ENCODE measurements around the gene USP17L11.
A peak's percentile ranks its signal among the peaks of the same experiment; 100 is the strongest.
"Not testable (repeated sequence)": the region's sequence is repeated elsewhere in the genome, so short reads cannot be mapped to it uniquely, and the experiment has no call there.

The USP17L11 gene

GRCh38 chr4:9215105-9215504, at the start of gene USP17L11:
Gene USP17L11 (plus strand): TSS chr4:9215405. CDS start chr4:9215405, 0 bp downstream.
- DNase-seq (ENCODE audit: low read depth in 2 of 2); H3K4me3 ChIP-seq (replicated peaks in 1 of 2; ENCODE audit: low read depth in 2 of 2, low read length in 2 of 2): not testable (repeated sequence)

GRCh38 chr4:9165990-9166389, 49.2 kb upstream of the USP17L11 start:
- DNase-seq (ENCODE audit: low read depth in 2 of 2), result peak in 1 of 2 donors; percentile 14
- H3K4me3 ChIP-seq (replicated peaks in 1 of 2; ENCODE audit: low read depth in 2 of 2, low read length in 2 of 2), result not testable (repeated sequence)

GRCh38 chr4:9169791-9170459, 45.3 kb upstream of the USP17L11 start, which contains the start of gene FAM90A26:
Gene FAM90A26 (plus strand): TSS chr4:9170409. CDS start chr4:9173173, 2,764 bp downstream.
- not testable (repeated sequence) for H3K4me3 ChIP-seq (replicated peaks in 1 of 2; ENCODE audit: low read depth in 2 of 2, low read length in 2 of 2); DNase-seq (ENCODE audit: low read depth in 2 of 2)

- not testable (repeated sequence) for H3K4me3 ChIP-seq (replicated peaks in 1 of 2; ENCODE audit: low read depth in 2 of 2, low read length in 2 of 2); DNase-seq (ENCODE audit: low read depth in 2 of 2)
Observed at GRCh38 chr4:9210357-9210756, 4.8 kb upstream of the USP17L11 start, which contains the start of gene USP17L10. Gene USP17L10 (plus strand): TSS chr4:9210657. CDS start chr4:9210657, 0 bp downstream.

GRCh38 chr4:9214701-9215100, 504 bp upstream of the USP17L11 start:
- H3K4me3 ChIP-seq (replicated peaks in 1 of 2; ENCODE audit: low read depth in 2 of 2, low read length in 2 of 2); DNase-seq (ENCODE audit: low read depth in 2 of 2): not testable (repeated sequence)

GRCh38 chr4:9219852-9220251, 4.6 kb downstream of the USP17L11 start, which contains the start of gene USP17L12:
Gene USP17L12 (plus strand): TSS chr4:9220152. CDS start chr4:9220152, 0 bp downstream.
- DNase-seq (ENCODE audit: low read depth in 2 of 2); H3K4me3 ChIP-seq (replicated peaks in 1 of 2; ENCODE audit: low read depth in 2 of 2, low read length in 2 of 2): not testable (repeated sequence)

- not testable (repeated sequence) for DNase-seq (ENCODE audit: low read depth in 2 of 2); H3K4me3 ChIP-seq (replicated peaks in 1 of 2; ENCODE audit: low read depth in 2 of 2, low read length in 2 of 2)
Observed at GRCh38 chr4:9224596-9224995, 9.4 kb downstream of the USP17L11 start, which contains the start of gene USP17L13. Gene USP17L13 (plus strand): TSS chr4:9224896. CDS start chr4:9224896, 0 bp downstream.

GRCh38 chr4:9230249-9230648, 15.0 kb downstream of the USP17L11 start:
- DNase-seq (ENCODE audit: low read depth in 2 of 2); H3K4me3 ChIP-seq (replicated peaks in 1 of 2; ENCODE audit: low read depth in 2 of 2, low read length in 2 of 2): not testable (repeated sequence)

GRCh38 chr4:9234085-9234484, 18.9 kb downstream of the USP17L11 start, which contains the start of gene USP17L15:
Gene USP17L15 (plus strand): TSS chr4:9234385. CDS start chr4:9234385, 0 bp downstream.
- not testable (repeated sequence) for H3K4me3 ChIP-seq (replicated peaks in 1 of 2; ENCODE audit: low read depth in 2 of 2, low read length in 2 of 2); DNase-seq (ENCODE audit: low read depth in 2 of 2)

- DNase-seq (ENCODE audit: low read depth in 2 of 2); H3K4me3 ChIP-seq (replicated peaks in 1 of 2; ENCODE audit: low read depth in 2 of 2, low read length in 2 of 2): not testable (repeated sequence)
Observed at GRCh38 chr4:9238461-9238860, 23.3 kb downstream of the USP17L11 start.

- H3K4me3 ChIP-seq (replicated peaks in 1 of 2; ENCODE audit: low read depth in 2 of 2, low read length in 2 of 2); DNase-seq (ENCODE audit: low read depth in 2 of 2): not testable (repeated sequence)
Observed at GRCh38 chr4:9243579-9243978, 28.4 kb downstream of the USP17L11 start, which contains the start of gene USP17L17. Gene USP17L17 (plus strand): TSS chr4:9243879. CDS start chr4:9243879, 0 bp downstream.

- not testable (repeated sequence) for H3K4me3 ChIP-seq (replicated peaks in 1 of 2; ENCODE audit: low read depth in 2 of 2, low read length in 2 of 2); DNase-seq (ENCODE audit: low read depth in 2 of 2)
Observed at GRCh38 chr4:9247953-9248680, 32.9 kb downstream of the USP17L11 start, which contains the start of gene USP17L18. Gene USP17L18 (plus strand): TSS chr4:9248630. CDS start chr4:9248630, 0 bp downstream.

- not testable (repeated sequence) for H3K4me3 ChIP-seq (replicated peaks in 1 of 2; ENCODE audit: low read depth in 2 of 2, low read length in 2 of 2); DNase-seq (ENCODE audit: low read depth in 2 of 2)
Observed at GRCh38 chr4:9253078-9253477, 37.9 kb downstream of the USP17L11 start, which contains the start of gene USP17L19. Gene USP17L19 (plus strand): TSS chr4:9253378. CDS start chr4:9253378, 0 bp downstream.

- DNase-seq (ENCODE audit: low read depth in 2 of 2), result not testable (repeated sequence)
Observed at GRCh38 chr4:9257824-9258223, 42.6 kb downstream of the USP17L11 start, which contains the start of gene USP17L20. Gene USP17L20 (plus strand): TSS chr4:9258124. CDS start chr4:9258124, 0 bp downstream.

GRCh38 chr4:9262572-9262971, 47.4 kb downstream of the USP17L11 start, which contains the start of gene USP17L21:
Gene USP17L21 (plus strand): TSS chr4:9262872. CDS start chr4:9262872, 0 bp downstream.
- not testable (repeated sequence) for H3K4me3 ChIP-seq (replicated peaks in 1 of 2; ENCODE audit: low read depth in 2 of 2, low read length in 2 of 2); DNase-seq (ENCODE audit: low read depth in 2 of 2)

More at GRCh38 chr4:9257824-9258223, 42.6 kb downstream of the USP17L11 start, which contains the start of gene USP17L20:
- not testable (repeated sequence) for H3K4me3 ChIP-seq (replicated peaks in 1 of 2; ENCODE audit: low read depth in 2 of 2, low read length in 2 of 2)
